ENCODE results near the gene MCEE.
"Not testable (repeated sequence)": the region's sequence is repeated elsewhere in the genome, so short reads cannot be mapped to it uniquely, and the experiment has no call there.

GRCh38 chr2:71083752-71084312, 46.2 kb downstream of the MCEE start:
- TF ChIP-seq, protein P1, sequence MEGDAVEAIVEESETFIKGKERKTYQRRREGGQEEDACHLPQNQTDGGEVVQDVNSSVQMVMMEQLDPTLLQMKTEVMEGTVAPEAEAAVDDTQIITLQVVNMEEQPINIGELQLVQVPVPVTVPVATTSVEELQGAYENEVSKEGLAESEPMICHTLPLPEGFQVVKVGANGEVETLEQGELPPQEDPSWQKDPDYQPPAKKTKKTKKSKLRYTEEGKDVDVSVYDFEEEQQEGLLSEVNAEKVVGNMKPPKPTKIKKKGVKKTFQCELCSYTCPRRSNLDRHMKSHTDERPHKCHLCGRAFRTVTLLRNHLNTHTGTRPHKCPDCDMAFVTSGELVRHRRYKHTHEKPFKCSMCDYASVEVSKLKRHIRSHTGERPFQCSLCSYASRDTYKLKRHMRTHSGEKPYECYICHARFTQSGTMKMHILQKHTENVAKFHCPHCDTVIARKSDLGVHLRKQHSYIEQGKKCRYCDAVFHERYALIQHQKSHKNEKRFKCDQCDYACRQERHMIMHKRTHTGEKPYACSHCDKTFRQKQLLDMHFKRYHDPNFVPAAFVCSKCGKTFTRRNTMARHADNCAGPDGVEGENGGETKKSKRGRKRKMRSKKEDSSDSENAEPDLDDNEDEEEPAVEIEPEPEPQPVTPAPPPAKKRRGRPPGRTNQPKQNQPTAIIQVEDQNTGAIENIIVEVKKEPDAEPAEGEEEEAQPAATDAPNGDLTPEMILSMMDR (conservative IDR thresholded peaks at IDR 0.05; ENCODE audit: low read depth, low read length), result not testable (repeated sequence)
- not testable (repeated sequence) for TF ChIP-seq EZH2 (IDR thresholded peaks at IDR 0.05; ENCODE audit: low read length, unreplicated experiment)
